ENCODE data around the gene PABPC4L.
"Not testable (repeated sequence)": the region's sequence is repeated elsewhere in the genome, so short reads cannot be mapped to it uniquely, and the experiment has no call there.

Gene PABPC4L

DNA sequence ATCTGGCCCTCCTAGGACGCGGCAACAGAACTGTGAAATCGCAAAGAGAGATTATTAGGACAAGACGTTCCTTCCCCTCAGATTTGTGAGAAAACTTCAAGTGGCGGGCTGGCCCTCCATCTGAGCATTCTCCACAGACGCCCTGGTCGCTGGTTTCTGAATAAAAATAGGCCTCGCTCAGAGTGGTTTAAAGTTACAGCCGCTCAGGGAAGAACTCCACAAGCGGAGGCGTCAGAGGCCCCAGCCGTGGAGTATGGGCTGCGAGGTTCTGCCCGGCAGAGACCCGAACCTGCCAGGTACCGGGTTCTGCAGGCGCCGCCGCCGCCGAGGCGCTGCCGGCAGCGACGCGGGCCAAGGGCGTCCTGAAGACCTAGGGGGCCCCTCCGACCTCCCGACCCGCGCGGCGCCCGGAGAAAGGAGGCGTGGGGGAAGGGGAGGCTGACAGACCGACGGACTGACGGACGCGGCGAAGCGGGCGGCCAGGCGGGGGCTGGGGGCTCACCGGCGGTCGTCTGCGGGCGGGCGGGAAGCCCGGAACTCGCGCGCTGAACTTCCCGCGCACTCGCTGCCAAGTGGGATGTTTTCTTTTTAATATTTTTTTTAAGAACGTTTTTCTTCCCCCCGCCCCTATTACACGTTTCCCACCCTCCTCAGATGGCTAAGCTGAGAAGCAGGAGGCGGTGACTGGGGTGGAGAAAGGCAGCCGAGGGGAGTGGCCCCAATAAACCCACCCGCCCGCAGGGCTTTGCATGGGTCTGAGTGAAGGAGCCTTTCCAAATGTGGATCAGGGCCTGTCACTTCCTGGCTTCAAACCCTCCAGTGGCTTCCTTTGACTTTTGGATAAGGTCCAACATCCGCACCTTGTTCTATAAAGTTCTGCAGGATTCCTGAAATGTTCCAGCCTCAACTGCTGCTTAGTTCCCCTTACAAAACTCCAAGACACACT, at the start of gene PABPC4L:
PABPC4L (minus strand) TSS at position 574 of the 946 bp plus-strand sequence. CDS start 770 bp downstream, outside the sequence.
- DNase-seq (ENCODE audit: low read depth): no peak

DNA sequence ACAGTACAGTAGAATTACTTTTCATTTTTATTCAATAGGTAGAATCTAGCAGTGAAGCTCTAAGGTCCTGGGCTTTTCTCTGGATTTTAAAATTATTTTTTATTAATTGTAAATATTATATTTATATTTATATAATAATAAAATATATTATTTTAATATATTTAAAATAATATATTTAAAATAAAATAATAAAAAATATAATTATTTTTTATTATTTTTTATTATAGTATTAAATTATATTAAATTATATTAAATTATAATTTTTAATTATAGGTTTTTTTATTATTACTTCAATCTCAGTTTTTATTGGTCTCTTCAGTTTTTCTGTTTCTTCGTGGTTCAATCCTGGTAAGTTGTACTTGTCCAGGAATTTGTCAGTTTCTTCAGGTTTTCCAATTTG, 49.7 kb upstream of the PABPC4L start:
- DNase-seq (ENCODE audit: low read depth): no peak

DNA sequence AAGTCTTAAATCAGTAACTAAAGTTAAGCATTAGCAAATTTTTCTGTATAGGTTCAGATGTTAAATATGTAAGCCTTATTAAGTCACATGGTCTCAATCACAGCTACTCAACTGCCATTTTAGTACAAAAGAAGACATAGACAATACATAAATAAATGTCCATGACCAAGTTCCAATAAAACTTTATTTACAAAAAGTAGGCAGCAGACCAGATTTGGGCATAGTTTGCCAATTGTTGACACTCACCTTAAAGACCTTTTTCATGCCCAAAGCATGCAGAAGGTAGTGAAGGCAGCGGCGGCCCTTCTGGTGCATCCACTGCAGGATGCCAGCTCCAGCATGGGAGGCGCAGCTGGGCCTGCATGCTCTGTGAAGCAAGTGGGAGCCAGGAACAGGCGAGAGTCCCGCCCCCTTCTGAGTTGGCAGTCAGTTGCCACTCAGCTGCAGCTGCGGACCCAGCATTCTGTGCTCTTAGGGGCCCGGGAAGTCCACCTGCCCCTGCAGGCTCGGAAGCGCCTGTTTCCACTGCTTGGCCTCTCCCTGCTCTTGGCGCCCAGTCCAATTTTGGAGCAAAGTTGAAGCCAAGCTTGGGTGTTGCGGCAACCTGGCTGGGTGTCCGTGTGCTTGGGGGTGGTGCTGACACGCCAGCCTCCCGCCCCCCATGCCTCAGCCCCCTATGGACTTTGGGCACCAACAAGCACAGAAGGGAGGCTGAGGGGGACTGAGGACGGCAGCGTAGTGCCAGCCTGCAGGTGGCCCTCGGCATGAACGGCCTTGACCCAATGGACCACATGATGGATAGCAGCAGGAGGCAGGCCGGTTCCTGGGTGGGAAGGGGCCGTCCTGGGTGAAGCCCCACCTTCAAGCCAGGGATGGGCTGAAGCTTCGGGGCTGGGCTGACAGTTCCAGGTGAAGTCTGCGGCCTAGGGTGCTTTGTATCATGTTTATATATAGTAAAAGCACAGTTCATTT, 42.4 kb upstream of the PABPC4L start:
- no peak for DNase-seq (ENCODE audit: low read depth)

DNA sequence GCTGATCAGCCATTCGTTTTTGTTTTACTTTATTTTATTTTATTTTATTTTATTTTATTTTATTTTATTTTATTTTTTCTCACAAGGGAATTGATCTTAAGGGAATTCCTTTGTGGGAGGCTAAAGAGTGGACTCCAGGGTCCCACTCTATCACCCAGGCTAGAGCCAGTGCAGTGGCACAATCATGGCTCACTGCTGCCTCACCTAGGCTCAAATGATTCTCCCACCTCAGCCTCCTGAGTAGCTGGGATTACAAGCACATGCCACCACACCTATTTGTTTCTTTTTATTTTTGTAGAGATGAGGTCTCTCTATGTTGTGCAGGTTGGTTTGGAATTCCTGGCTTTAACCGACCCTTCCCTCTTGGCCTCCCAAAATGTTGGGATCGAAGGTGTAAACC, 17.5 kb upstream of the PABPC4L start:
- DNase-seq (ENCODE audit: low read depth): no peak

DNA sequence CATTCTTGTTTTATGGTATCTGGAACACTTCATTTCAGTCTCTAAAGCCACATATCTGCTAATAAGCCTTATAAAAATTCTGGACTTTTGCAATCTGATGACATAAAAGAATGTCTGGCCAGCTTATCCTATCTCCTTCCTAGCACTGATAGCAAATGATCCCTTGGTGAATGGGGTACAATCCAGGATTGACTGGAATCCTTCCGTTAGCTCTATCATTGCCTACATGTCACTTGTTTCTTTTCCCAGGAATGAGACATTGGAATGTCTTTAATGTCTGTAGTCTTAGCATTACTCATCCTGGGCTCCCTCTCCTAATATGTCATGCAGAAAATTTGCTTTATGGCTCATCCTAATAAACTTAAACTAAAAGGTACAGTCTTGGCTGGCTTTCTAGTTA, 14.8 kb upstream of the PABPC4L start:
- no peak for DNase-seq (ENCODE audit: low read depth)

DNA sequence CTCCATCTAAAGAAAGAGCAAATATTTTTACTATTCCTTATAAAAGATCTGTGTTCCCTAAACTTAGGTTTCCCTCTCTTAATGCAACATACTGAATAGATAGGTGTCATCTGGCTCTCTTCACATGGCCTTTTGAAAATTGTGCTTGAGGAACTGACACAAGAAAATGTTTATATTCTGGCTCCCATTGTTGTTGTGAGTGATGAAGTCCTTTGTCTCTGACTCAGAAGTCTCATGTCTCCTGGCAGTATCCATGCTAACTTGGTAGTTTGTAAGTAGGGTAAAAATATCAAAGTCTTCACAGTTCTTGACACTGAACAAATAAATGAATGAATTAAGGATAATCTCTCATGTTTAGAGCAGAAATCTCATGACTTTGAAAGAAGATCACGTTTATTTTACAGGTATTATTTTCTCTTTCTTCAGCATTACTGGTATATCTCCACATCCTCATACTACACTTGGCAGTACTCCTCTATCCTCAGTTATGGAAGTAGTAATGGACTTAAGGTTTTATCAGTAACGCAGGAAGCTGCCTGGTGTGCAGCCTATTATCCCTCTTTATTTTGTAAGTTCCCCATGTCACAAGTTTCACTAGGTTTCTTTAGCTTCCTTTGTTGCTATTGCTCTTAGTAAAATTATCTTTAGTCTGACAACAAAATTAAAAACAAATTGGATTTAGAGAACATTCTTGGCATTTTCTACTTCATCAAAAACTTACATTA, 14.2 kb upstream of the PABPC4L start:
- no peak for DNase-seq (ENCODE audit: low read depth)

DNA sequence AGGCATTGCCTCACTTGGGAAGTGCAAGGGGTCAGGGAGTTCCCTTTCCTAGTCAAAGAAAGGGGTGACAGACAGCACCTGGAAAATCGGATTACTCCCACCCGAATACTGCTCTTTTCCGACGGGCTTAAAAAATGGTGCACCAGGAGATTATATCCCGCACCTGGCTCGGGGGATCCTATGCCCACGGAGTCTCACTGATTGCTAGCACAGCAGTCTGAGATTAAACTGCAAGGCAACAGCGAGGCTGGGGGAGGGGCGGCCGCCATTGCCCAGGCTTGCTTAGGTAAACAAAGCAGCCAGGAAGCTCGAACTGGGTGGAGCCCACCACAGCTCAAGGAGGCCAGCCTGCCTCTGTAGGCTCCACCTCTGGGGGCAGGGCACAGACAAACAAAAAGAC, 6.4 kb upstream of the PABPC4L start:
- DNase-seq (ENCODE audit: low read depth): not testable (repeated sequence)

DNA sequence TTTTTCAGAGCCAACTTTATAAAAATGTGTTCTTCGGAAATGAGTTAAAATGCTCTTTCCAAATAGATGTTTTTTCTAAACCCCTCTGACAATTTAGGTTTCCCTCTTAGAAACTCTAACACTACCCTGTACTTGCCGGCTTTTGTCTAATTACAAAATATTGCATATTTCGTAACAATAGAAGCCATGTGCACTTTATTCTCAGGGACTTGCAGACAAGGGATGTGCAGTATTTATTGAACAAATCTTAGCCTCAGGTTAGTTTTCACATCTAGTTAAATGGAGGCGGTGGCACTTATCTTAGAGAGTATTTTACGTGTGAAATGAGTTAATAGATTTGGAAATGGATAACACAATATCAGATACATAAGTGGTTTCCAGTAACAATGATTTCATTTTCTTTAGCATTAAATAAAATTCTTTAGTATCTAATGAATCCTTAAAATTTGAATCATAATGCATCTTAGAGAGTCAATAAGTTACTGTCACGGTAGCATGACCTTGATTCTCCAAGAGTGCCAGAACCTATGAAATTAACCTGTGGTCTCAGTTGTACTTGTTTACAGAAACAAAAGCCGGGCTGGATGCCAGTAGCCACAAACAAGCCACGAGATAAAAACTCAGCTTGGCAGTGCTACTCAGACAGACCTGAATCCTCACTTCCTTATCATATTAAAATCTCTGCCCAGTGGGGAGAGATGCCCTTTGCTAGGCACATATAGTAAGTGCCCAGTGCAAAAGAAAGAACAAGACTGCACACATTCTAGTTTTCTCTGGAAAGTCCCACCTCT, 772 bp upstream of the PABPC4L start:
- DNase-seq (ENCODE audit: low read depth): no peak

DNA sequence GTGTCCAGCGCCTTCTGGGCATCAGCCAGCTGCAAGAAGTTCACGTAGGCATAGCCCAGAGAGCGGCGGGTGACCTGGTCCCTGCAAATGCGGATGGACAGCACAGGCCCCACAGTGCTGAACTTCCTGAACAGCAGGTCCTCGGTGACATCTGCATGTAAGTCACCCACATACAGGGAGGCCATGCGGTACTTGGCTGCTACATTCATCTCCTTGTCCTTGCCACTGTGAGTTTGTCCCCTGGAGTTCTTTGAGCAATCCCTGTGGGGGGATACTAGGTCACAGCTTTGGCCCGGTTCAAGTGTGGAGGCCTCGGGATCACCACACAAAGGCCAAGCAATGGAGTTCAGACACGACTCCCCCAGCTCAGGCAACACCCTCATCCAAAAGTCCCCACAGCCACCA, 776 bp downstream of the PABPC4L start:
- no peak for DNase-seq (ENCODE audit: low read depth)

DNA sequence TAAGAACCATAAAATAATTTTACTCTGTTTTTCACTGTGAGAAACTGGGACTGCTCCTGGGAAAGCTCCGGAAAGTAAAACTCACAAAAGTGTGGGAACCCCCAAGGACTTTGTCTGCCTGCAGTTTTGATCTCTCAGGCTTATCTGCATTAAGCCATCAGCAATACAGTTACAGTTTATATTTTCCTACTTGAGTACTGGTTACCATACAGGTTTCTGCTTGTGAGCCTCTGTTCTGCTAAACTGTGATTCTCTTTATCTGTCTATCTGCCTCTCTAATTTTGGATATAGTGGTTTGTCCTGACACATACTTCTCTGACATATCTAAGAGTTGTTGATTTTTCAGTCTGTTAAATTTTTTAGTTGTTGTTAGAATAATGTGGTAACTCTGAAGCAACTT, 11.6 kb downstream of the PABPC4L start:
- DNase-seq (ENCODE audit: low read depth): no peak

DNA sequence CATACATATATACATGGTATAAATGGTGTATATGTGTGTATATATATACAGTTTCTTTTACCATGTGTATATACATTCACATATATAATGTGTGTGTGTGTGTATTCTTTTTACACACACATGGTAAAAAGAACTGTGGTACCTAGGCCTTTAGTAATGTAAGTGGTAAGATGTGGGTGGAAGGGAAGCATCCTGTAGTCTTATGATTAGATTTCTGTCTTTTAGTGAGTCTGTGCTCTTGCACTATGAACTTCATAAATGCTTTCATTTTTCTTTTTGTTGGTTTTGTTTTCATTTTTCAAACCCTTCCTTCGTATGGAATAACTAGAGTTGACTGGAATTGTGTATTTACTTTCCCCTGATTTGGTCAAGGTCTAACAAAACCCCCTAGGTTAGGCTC, 12.1 kb downstream of the PABPC4L start:
- no peak for DNase-seq (ENCODE audit: low read depth)

DNA sequence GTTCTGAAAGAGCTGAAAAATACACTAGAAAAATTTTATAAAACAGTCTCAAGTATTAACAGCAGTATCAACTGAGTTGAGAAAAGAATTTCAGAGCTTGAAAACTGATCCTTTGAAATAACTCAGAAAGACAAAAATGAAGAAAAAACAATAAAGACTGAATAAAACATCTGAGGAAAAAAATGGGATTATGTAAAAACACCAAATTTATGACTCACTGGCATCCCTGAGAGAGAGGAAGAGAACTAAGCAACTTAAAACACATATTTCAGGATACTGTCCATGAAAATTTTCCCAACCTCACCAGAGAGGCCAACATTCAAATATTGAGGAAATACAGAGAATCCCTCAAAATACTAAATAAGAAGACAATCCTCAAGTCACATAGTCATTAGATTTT, 22.9 kb downstream of the PABPC4L start:
- no peak for DNase-seq (ENCODE audit: low read depth)

DNA sequence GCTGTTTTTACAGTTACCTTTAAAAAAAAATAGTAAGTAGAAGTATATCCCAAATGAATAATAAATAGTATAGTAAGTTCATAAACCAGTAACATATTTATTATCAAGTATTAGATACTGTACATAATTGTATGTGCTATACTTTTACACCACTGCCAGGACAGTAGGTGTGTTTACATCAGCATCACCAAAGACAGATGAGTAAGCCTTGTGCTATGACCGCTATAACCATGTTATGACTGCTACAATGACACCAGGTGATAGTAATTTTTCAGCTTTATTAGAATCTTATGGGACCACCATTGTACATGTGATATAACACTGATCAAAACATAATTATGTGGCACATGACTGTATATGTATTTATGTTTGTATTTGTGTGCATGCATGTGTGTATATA, 27.3 kb downstream of the PABPC4L start:
- no peak for DNase-seq (ENCODE audit: low read depth)

DNA sequence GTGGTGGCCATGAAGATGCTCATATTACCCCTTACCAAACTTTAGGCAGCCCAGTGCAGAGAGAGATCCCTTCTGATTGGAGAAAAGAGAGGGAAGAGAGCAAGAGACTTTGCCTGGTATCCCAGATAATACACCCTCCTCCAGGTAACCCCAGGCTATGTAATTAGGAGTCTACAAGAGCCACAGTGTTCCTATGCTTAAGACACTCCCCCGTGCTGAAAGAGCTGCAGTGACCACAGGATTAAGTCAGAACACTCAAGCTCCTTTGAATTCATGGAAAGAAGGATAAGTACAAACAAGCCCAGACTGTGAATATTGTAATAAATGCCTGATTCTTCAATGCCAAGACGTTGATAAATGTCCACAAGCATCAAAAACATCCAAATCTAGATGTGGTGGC, 41.4 kb downstream of the PABPC4L start:
- DNase-seq (ENCODE audit: low read depth): no peak

DNA sequence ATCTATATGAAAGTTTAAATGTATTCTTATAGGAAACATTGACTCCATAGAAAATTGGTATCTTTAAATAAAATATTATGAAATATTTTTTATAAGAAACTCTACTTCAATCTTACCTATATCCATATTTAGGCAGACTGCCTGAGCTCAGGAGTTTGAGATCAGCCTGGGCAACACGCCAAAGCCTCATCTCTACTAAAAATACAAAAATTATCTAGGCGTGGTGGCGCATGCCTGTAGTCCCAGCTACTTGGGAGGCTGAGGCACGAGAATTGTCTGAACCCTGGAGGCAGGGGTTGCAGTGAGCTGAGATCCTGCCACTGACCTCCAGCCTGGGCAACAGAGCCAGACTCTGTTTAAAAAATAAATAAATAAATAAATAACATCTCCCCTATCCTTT, 47.5 kb downstream of the PABPC4L start:
- no peak for DNase-seq (ENCODE audit: low read depth)

DNA sequence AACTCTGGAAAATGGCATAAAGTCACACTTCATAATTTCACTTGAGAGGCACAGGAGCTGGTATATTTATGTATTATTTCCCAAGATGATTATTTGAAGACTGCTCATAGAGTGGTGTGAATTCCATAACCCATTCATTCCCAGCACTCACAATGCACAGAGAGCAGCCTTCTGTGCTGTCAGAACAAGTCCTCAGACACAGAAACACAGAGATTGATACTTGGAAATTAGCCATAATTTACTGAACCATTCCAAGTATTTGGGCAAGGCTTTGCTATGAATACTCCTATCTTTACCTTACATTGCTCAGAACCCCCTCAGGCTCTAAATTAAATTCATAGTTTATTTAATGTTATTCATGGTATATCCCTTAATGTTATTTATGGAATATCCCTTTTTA, 53.6 kb downstream of the PABPC4L start:
- DNase-seq (ENCODE audit: low read depth): no peak

All from activated T-cell treated with anti-CD3 and anti-CD28 coated beads for 1 hour (primary cell).